Effector CD8-positive, alpha-beta T cell (primary cell): Measurements from ENCODE around the gene ERGIC1.
"Not testable (repeated sequence)": the region's sequence is repeated elsewhere in the genome, so short reads cannot be mapped to it uniquely, and the experiment has no call there.

Experiments
- DNase-seq: peaks from one replicate; lab custom pipeline; 2025; lab: John Stamatoyannopoulos, UW

ERGIC1 gene

DNA sequence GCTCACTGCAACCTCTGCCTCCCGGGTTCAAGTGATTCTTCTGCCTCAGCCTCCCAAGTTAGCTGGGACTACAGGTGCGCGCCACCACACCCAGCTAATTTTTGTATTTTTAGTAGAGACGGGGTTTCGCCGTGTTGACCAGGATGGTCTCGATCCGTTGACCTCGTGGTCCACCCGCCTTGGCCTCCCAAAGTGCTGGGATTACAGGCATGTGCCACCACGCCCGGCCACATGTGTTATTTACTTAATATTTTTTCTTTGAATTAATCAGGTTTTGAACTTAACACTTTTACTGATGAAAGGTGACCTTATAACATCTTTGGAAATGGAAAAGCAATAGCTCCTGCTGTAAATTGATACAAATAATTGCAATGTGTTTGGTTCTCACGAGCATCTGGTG lies 13.5 kb downstream of the ERGIC1 start:
- DNase-seq, result not testable (repeated sequence)

- DNase-seq, result no peak
Observed at GRCh38 chr5:172848419-172848818, 14.4 kb downstream of the ERGIC1 start.

DNA sequence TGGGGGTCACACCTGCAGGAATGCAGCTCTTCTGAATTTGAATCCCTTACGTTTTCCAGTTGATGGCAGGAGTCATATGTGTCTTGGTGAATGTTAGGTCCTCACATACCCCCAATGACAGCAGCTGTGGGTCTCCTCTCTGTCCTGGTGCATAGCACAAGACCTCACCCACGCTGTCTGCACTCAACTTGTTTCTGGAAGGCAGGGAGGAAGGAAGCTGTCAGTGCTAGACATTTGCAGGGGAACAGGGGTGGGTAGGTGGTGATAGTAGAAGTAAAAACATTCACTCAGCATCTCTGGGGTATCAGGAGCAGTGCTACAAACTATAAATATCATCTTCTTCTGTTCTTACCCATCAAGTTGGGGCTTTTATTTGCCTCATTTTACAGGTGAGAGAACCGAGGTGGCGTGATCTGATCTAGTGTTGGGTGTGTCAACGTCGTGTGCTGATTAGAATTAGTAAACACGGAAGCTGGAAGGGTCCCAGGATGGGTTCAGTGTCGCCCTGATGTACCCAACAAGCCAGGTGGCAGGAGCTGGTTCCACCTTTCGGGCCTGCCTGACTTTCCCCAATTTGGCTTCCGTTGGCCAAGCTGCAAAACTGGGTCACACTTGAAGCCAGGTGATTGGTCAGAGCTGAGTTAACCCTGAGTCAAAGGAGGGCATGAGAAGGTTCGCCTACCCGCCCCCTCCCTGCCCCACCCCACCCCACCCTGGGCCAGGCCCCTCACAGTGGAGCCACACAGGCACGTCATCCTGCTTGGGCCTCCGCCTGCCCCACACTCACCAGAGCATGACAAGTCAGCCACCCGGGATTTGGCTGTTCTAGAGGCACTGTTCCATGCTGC lies 15.8 kb downstream of the ERGIC1 start:
- DNase-seq, result no peak

- no peak for DNase-seq
Observed at GRCh38 chr5:172850454-172850797, 16.4 kb downstream of the ERGIC1 start.

- not testable (repeated sequence) for DNase-seq
Observed at GRCh38 chr5:172851254-172851653, 17.2 kb downstream of the ERGIC1 start.

DNA sequence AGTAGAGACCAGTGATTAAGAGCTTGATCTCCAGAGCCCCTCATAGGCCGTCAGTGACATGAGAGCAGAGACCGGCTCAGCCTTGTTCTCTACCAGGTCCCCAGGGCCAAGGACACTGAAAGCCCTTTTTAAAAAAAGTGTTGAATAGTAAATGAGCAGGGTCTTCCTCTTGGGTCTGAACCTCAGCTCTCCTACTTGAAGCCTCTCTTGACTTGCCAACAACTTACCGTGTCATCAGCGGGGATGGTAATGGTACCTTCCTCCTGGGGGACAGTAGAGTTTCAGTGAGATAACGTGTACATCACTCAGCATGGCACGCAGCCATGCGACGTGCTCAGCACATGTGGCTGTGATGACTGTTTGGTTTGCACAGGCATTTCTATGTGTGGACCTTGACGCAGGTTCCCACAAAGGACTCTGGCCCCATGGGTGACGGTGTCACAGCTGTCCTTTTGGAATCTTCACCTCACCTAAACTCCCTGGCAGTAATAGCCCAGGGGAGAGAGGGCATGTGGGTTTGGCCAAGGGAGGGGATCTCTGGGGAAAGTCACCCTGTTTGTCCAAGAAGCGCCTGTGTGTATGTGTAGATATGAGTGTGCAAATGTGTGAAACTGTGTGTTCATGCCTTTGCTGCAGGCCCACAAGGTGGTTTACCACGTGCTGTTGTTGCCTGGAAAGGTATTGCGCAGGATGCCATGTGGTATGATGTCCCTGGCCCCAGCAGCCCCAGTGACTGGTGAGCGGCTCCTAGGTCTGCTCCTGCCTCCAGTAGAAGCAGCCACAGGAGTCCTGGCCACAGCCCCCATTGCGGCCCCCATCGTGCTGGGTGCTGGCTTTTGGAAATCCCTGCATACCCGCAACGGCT lies 18.7 kb downstream of the ERGIC1 start:
- no peak for DNase-seq

DNA sequence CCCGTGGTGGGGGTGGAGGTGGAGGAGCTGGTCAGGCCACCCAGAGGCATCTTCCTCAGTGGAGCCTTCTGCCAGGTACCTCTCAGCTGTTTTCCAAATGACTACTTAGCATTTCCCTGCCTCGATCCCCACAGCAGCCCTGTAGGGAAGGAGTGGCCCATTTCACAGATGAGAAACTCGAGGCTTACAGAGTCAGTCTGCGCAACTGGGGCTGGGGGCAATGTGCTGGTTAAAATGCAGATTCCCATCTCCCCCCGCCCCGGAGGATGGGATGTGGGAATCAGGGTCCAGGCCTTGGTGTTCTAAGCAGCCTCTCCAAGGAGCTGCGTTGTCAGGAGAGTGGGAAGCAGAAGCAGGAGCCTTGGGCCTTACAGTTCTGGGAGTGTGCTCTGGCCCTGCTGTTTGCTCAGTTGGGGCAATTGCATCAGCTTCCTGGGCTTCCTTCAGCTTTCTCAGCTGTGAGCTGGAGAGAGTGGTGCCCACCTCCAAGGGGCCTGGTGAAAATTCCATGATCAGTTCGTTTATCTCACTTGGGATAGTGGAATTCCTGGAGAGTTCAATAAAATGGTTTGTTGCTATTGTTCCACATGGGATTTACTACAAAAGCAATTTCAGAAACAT lies 19.4 kb downstream of the ERGIC1 start:
- no peak for DNase-seq

GRCh38 chr5:172854451-172854871 lies 20.4 kb downstream of the ERGIC1 start:
- no peak for DNase-seq

- DNase-seq, result no peak
Observed at GRCh38 chr5:172854971-172855370, 20.9 kb downstream of the ERGIC1 start.

- no peak for DNase-seq
Observed at GRCh38 chr5:172855597-172856292, 21.7 kb downstream of the ERGIC1 start.

DNA sequence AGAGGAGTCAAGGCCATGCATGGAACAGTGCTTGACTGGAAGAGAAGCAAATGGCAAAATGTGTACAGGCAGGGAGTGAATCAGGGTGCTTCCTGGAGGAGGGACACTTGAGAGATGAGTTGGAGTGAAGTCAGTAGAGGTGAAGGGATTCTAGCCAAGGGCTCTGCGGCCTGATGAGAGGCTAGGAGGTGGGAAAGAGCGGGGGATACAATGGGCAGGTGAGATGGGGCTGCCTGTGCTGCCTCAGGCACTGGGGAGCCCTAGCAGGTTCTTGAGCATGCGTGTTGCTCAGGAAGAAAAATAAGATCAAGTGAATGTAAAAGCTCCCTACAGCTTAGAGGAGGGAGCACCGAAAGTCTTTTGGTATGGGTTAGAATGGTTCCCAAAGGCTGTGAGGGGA lies 22.3 kb downstream of the ERGIC1 start:
- no peak for DNase-seq

DNA sequence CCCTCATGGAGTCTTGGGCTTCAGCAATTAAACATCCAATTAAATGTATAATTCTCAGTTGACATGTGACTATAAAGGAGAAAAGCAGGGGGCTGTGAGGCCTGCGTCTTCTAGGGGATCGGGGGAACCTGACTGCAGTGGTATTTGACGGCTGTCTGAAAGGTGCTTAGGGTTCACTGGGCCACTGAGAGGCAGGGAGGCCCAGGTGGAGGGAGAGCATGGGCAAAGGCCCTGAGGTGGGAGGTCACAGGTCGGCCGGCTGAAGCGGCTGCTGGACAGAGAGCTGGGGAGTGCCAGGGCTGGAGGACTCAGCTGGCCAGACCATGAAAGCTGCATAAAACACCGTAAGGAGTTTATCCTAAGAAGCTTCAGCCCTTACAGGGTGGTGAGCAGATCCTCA lies 23.9 kb downstream of the ERGIC1 start:
- DNase-seq, result no peak

- DNase-seq, result no peak
Observed at GRCh38 chr5:172858511-172858989, 24.5 kb downstream of the ERGIC1 start.

DNA sequence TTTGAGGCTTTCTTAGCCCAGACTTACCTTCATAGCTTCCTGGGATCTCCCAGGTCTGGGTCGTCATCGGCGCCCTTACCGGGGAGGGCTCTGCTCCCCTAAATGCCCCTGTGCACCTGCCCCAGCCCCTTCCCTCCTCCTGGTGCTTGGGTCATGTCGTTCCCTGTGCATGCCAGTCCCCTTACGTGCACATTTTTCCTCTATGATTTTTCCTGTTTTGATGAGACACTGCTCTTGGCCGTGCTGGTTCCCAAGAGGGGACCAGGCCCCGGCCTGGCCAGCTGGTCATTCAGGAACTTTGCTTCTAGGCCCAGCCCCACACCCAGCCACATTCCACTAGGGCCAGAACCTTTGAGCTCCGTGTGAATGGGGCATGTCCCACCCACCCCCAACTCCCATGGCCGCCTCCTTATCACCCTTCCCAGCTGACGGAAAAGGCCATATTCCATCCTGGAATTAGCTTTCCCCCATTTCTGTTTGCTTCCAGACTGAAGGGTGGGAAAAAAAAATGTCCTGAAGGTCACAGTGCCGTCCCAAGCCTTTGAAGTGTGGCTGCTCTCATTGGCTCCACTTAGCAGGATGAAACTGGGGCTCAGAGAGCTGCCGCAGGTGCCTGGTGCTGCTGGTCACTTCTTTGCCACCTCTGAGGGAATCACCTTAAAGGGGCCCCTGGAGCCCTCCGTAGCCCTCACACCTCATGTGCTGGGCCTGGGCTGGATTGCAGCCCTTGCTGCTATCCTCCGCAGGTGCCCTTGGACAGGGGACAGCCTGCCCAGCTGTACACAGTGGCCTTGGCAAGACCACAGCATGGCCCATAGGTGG lies 25.1 kb downstream of the ERGIC1 start:
- no peak for DNase-seq

DNA sequence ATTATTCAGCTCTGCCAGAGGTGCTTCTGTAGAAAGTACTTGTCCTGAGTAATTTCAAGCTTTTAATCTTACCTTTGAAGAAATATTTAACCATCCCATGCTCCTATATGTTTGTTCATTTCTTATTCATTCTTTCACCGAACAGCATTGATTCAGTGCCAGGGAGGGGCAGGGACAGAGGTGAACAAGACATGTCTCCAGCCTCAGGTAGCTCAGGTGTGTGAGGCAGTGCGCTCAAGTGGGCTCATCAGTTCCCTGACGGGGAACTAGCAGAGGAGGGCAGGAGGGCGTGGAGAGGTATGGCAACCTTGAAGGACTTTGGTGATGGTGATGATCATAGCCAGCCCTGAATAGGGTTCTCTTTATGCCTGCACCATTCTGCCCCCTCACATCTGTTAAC lies 25.9 kb downstream of the ERGIC1 start:
- DNase-seq, result no peak

GRCh38 chr5:172860520-172861443 lies 26.7 kb downstream of the ERGIC1 start:
- no peak for DNase-seq

DNA sequence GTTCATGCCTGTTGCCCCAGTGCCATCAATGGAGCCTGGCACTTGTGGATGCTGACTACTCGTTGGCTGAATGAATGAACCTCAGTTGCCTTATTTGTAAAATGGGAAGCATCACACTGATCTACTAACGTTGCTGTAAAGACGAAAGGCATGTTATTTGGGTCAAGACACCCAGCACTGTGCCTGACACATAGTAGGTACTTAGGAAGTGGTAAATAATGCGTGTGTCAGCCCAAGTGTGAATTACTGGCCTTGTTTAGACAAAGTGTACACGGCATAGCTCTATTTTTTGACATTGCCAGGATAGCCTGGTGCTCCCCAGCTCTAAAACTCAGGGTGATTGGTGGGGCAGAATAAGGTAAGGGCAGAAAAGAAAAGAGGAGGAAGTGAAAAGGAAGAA lies 27.4 kb downstream of the ERGIC1 start:
- DNase-seq, result no peak

DNA sequence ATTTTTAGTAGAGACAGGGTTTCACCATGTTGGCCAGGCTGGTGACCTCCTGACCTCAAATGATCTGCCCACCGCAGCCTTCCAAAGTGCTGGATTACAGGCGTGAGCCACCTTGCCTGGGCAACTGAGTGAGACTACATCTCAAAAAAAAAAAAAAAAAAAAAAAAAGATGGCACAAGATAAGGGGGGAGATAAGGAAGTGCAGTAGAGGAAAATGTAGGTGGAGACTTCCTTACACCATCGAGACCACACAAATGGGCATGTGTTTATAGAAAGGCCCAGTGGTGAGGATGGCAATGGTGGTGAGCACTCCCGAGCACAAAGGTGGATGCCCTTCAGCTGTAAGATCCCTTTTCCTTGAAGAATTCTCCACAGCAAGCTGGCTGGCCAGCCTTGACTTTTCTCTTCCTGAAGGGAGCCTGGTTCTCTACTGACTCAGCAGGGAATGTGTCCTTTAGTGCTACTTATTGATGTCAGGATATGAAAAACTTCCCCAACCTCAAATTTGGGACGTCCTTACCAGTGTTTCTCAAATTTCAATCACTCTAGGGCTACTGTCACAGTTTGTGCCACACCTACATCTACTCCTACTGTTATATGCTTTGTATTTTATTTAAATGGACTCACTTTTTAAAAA lies 28.2 kb downstream of the ERGIC1 start:
- DNase-seq, result no peak

- not testable (repeated sequence) for DNase-seq
Observed at GRCh38 chr5:172864171-172864570, 30.1 kb downstream of the ERGIC1 start.
